Kidney glomerular epithelial cell (primary cell): ENCODE measurements around the gene ASTL.
"Not testable (repeated sequence)": the region's sequence is repeated elsewhere in the genome, so short reads cannot be mapped to it uniquely, and the experiment has no call there.

Source experiments
- DNase-seq: peaks from one replicate; lab custom pipeline; 2025; lab: John Stamatoyannopoulos, UW

Gene ASTL

GRCh38 chr2:96098900-96099590 lies 39.3 kb downstream of the ASTL start:
- DNase-seq: no peak

- DNase-seq: no peak
Observed at GRCh38 chr2:96097951-96098823, 40.1 kb downstream of the ASTL start.

GRCh38 chr2:96097441-96097840 lies 40.9 kb downstream of the ASTL start:
- no peak for DNase-seq

GRCh38 chr2:96095116-96095636 lies 43.1 kb downstream of the ASTL start:
- no peak for DNase-seq

GRCh38 chr2:96093528-96093927 lies 44.8 kb downstream of the ASTL start:
- no peak for DNase-seq

- no peak for DNase-seq
Observed at GRCh38 chr2:96092951-96093350, 45.4 kb downstream of the ASTL start.

- no peak for DNase-seq
Observed at GRCh38 chr2:96092573-96092877, 45.8 kb downstream of the ASTL start.

GRCh38 chr2:96091711-96092572 lies 46.4 kb downstream of the ASTL start:
- DNase-seq: no peak

- DNase-seq: no peak
Observed at GRCh38 chr2:96091141-96091710, 47.1 kb downstream of the ASTL start.

- no peak for DNase-seq
Observed at GRCh38 chr2:96090196-96090926, 47.9 kb downstream of the ASTL start.

- no peak for DNase-seq
Observed at GRCh38 chr2:96089356-96090195, 48.7 kb downstream of the ASTL start.

GRCh38 chr2:96088340-96089335 lies 49.7 kb downstream of the ASTL start:
- DNase-seq: no peak

- no peak for DNase-seq
Observed at GRCh38 chr2:96087130-96087529, 51.2 kb downstream of the ASTL start.

- DNase-seq: no peak
Observed at GRCh38 chr2:96085541-96086355, 52.6 kb downstream of the ASTL start.

- not testable (repeated sequence) for DNase-seq
Observed at GRCh38 chr2:96084858-96085518, 53.3 kb downstream of the ASTL start.

- DNase-seq: no peak
Observed at GRCh38 chr2:96083989-96084857, 54.1 kb downstream of the ASTL start.
